Ovary (tissue), 9 donors: ENCODE results near the gene NDUFS7. TPM values are rescaled to one million over a fixed set of nuclear protein-coding genes. Genes with fewer than 3 reads are reported as not detected.

Experiments
- DNase-seq, 5 donors: peaks; one replicate each; pipeline ENCODE4 v3.0.0-alpha.2; 2019 to 2020
- H3K27ac ChIP-seq, 2 donors: fragments of 200-600 bp; one replicate each; pipeline versions ENCODE4 v1.5.1 to v1.8.0; 2019 to 2022
- H3K27me3 ChIP-seq: fragments of 200-600 bp; one replicate; pipeline ENCODE4 v1.8.0; 2022
- H3K36me3 ChIP-seq: fragments of 200-600 bp; sonication (generic); one replicate; pipeline ENCODE4 v1.5.1; 2019
- H3K4me1 ChIP-seq: one replicate; pipeline ENCODE4 v1.8.1; 2013; ENCODE audit warnings: mild to moderate bottlenecking, moderate library complexity; ENCODE audit not compliant: insufficient read depth
- H3K4me3 ChIP-seq: fragments of 200-600 bp; sonication (generic); one replicate; pipeline ENCODE4 v1.5.1; 2017
- H3K9me3 ChIP-seq, 2 donors: fragments of 200-600 bp in 1 of 2; sonication (generic) in 1 of 2; one replicate each; pipeline versions ENCODE4 v1.5.1 to v1.8.1; 2013 to 2019; ENCODE audit warnings: mild to moderate bottlenecking in 1 of 2, moderate library complexity in 1 of 2
- CTCF ChIP-seq, 3 donors: fragments of 450-650 bp in 2 of 3; fragments of 200-600 bp in 1 of 3; IDR thresholded peaks; one replicate each; pipeline versions ENCODE4 v1.5.1 to v1.8.0; 2016 to 2022; ENCODE audit warnings: antibody characterized with exemption in 3 of 3, mild to moderate bottlenecking in 1 of 3
- EP300 ChIP-seq: sonication (generic); formaldehyde crosslinking; IDR thresholded peaks from one replicate; pipeline ENCODE4 v1.6.1; 2017; ENCODE audit warnings: antibody characterized with exemption
- POLR2A ChIP-seq: fragments of 450-650 bp; IDR thresholded peaks from one replicate; pipeline ENCODE4 v1.6.1; 2017; ENCODE audit warnings: antibody characterized with exemption, mild to moderate bottlenecking, moderate library complexity
- WGBS, 3 donors: extraction: QIAGEN DNeasy Blood & Tissue Kit in 1 of 3; methylation state at CpG; one replicate each; pipeline versions ENCODE4 v1.1.5 to v1.1.7; 2013 to 2017; 5-methylcytosine and 5-hydroxymethylcytosine counted together
- intact Hi-C, 4 donors: fragments of 100-400 bp; cut with DNase I; formaldehyde crosslinking; loops; one replicate each; pipeline versions ENCODE4 v1.11.0 to v1.15.1; 2022 to 2023
- polyA plus RNA-seq, 2 donors: library from polyadenylated mRNA; stranded (reverse); fragments of 200-250 nt in 1 of 2; fragments of 350-450 nt in 1 of 2; fragmentation: Illumina TruSeq in 1 of 2; extraction: RNeasy Lipid Tissue Mini Kit (QIAGEN cat#74804) in 1 of 2; gene quantifications; one replicate each; pipeline ENCODE4 v1.2.3, GENCODE V29; 2013 to 2014
- total RNA-seq, 7 donors: library from RNA; depleted of rRNA in 2 of 7; stranded (reverse); fragments of >200 nt in 2 of 7; fragmentation: NEBNext Ultra II Directional in 3 of 7; extraction: Animal tissue kit (Norgen Biotek cat#: 25700) in 3 of 7; gene quantifications; one replicate each; pipeline versions ENCODE4 v1.1.0 to v1.2.4, GENCODE V29; 2016 to 2023
- donor health status: DM: no; HTN: no; CAD: no; lungs with moderate emphysema.
- donor health status: DM: no; HTN: no; CAD: no.
- donor health status: Bipolar disorder and iron deficiency.
- donor health status: DM: yes; HTN: yes; CAD: no.
- donor health status: DM: no; HTN: no; CAD: no.
- donor health status: DM: yes; HTN: yes; CAD: no.

The NDUFS7 gene
- total and polyA plus RNA-seq, 9 donors: 0.72 to 112 (median 79.9) TPM

- no peaks in the 10 kb centered on the region for H3K36me3 ChIP-seq
- H3K9me3 ChIP-seq: no peaks in the 10 kb centered on the region
- no peak for TF ChIP-seq CTCF (IDR thresholded peaks at IDR 0.05)
- TF ChIP-seq POLR2A: no peak
- TF ChIP-seq EP300: no peak
- no peaks in the 10 kb centered on the region for H3K27me3 ChIP-seq
- intact Hi-C loops: no loop called here
- no peak overlapping the region for H3K4me3 ChIP-seq
- 86 to 92% (median 86%) methylated on average over 42 of the region's 42 CpGs for WGBS, 3 donors
- DNase-seq: no peak
- peaks cover 20% of the 10 kb centered on the region for H3K4me1 ChIP-seq
- H3K27ac ChIP-seq: peak overlapping the region in 1 of 2 donors; percentile 62
Observed at GRCh38 chr19:1362387-1363257, 21.1 kb upstream of the NDUFS7 start.

GRCh38 chr19:1363599-1363998, 20.1 kb upstream of the NDUFS7 start:
- intact Hi-C loops: no loop called here
- Histone ChIP-seq H3K27ac (no peak overlapping the region), H3K9me3 (no peaks in the 10 kb centered on the region), H3K4me1 (peaks cover 19% of the 10 kb centered on the region), H3K4me3 (no peak overlapping the region), H3K36me3 (no peaks in the 10 kb centered on the region), H3K27me3 (no peaks in the 10 kb centered on the region)
- no peak for TF ChIP-seq EP300
- TF ChIP-seq CTCF (IDR thresholded peaks at IDR 0.05): no peak
- no peak for TF ChIP-seq POLR2A
- 86 to 93% (median 91%) methylated on average over 10 of the region's 10 CpGs for WGBS, 3 donors
- DNase-seq: no peak

- WGBS, 3 donors: 81 to 84% (median 84%) methylated on average over 15 of the region's 15 CpGs
- no peaks in the 10 kb centered on the region for H3K27me3 ChIP-seq
- no peaks in the 10 kb centered on the region for H3K36me3 ChIP-seq
- TF ChIP-seq EP300 (no peak), POLR2A (no peak), CTCF (IDR thresholded peaks at IDR 0.05) (no peak)
- DNase-seq: no peak
- H3K27ac ChIP-seq: no peak overlapping the region
- H3K9me3 ChIP-seq: no peaks in the 10 kb centered on the region
- peaks cover 15% of the 10 kb centered on the region for H3K4me1 ChIP-seq
- H3K4me3 ChIP-seq: no peak overlapping the region
- intact Hi-C loops: no loop called here
Observed at GRCh38 chr19:1364070-1364704, 19.5 kb upstream of the NDUFS7 start.

GRCh38 chr19:1365319-1366269, 18.1 kb upstream of the NDUFS7 start:
- Histone ChIP-seq H3K4me1 (peaks cover 9% of the 10 kb centered on the region), H3K36me3 (no peaks in the 10 kb centered on the region), H3K9me3 (no peaks in the 10 kb centered on the region), H3K27ac (no peak overlapping the region), H3K4me3 (no peak overlapping the region), H3K27me3 (no peaks in the 10 kb centered on the region)
- no peak for DNase-seq
- intact Hi-C loops: no loop called here
- 81 to 90% (median 85%) methylated on average over 35 to 37 of the region's 37 CpGs for WGBS, 3 donors
- TF ChIP-seq CTCF (IDR thresholded peaks at IDR 0.05) (no peak), EP300 (no peak), POLR2A (no peak)
